NB4 (cell line): ENCODE results near the gene SENP8.
"Not testable (repeated sequence)": the region's sequence is repeated elsewhere in the genome, so short reads cannot be mapped to it uniquely, and the experiment has no call there.

Experiments used
- DNase-seq: peaks from one replicate; pipeline ENCODE4 v3.0.0; 2010; ENCODE audit warnings: low read depth
- H3K4me3 ChIP-seq: one replicate; pipeline ENCODE4 v1.5.1; 2011; ENCODE audit warnings: mild to moderate bottlenecking, low read depth, low read length, moderate library complexity
- CTCF ChIP-seq: IDR thresholded peaks from one replicate; pipeline ENCODE4 v1.5.1; 2012; ENCODE audit warnings: low read depth, low read length
- MAX ChIP-seq: IDR thresholded peaks from 2 replicates; pipeline ENCODE4 v1.6.1; 2011; ENCODE audit warnings: low read depth, low read length
- MYC ChIP-seq: IDR thresholded peaks from 2 replicates; pipeline ENCODE4 v1.6.1; 2011; ENCODE audit warnings: low read depth, low read length
- POLR2A ChIP-seq: IDR thresholded peaks from 2 replicates; pipeline ENCODE4 v1.6.1; 2011; ENCODE audit warnings: mild to moderate bottlenecking; ENCODE audit not compliant: insufficient read length; ENCODE audit errors: extremely low read depth

SENP8 gene

GRCh38 chr15:72169921-72170611 is 51.9 kb downstream of the SENP8 start:
- TF ChIP-seq MYC: no peak
- TF ChIP-seq CTCF: no peak
- TF ChIP-seq POLR2A: no peak
- TF ChIP-seq MAX: no peak
- H3K4me3 ChIP-seq: no peak overlapping the region
- DNase-seq: no peak

- no peak for DNase-seq
- TF ChIP-seq MAX (no peak), CTCF (no peak)
- no peak overlapping the region for H3K4me3 ChIP-seq
Observed at GRCh38 chr15:72170691-72171090, 52.5 kb downstream of the SENP8 start.

GRCh38 chr15:72171978-72172377 is 53.8 kb downstream of the SENP8 start:
- not testable (repeated sequence) for H3K4me3 ChIP-seq, DNase-seq

GRCh38 chr15:72172796-72173195 is 54.6 kb downstream of the SENP8 start:
- TF ChIP-seq MAX (no peak), POLR2A (no peak), CTCF (no peak), MYC (no peak)
- H3K4me3 ChIP-seq: no peak overlapping the region
- DNase-seq: no peak

GRCh38 chr15:72173401-72173800 is 55.2 kb downstream of the SENP8 start:
- no peak overlapping the region for H3K4me3 ChIP-seq
- no peak for DNase-seq
- no peak for TF ChIP-seq CTCF
- no peak for TF ChIP-seq MYC
- TF ChIP-seq POLR2A: no peak
- TF ChIP-seq MAX: no peak

GRCh38 chr15:72173864-72174550 is 55.8 kb downstream of the SENP8 start:
- no peak for DNase-seq
- no peak for TF ChIP-seq MAX
- TF ChIP-seq CTCF: no peak
- TF ChIP-seq POLR2A: no peak
- no peak for TF ChIP-seq MYC
- no peak overlapping the region for H3K4me3 ChIP-seq
